NAMALWA (cell line): ENCODE measurements around the gene ATXN10.

Experiments
- DNase-seq: peaks from one replicate; pipeline ENCODE4 v3.0.0-alpha.2; 2015; ENCODE audit warnings: low spot score

ATXN10 gene

GRCh38 chr22:45859231-45860161 lies 187.9 kb downstream of the ATXN10 start:
- DNase-seq: no peak

- DNase-seq: no peak
These were observed 188.6 kb downstream of the ATXN10 start for GRCh38 chr22:45860201-45860600.

- DNase-seq: no peak
These were observed 189.6 kb downstream of the ATXN10 start for GRCh38 chr22:45861259-45861658.

GRCh38 chr22:45863981-45864751 lies 192.5 kb downstream of the ATXN10 start:
- peak; percentile 89 for DNase-seq

GRCh38 chr22:45864959-45865476 lies 193.4 kb downstream of the ATXN10 start:
- no peak for DNase-seq

- no peak for DNase-seq
These were observed 194.0 kb downstream of the ATXN10 start for GRCh38 chr22:45865561-45866125.

- no peak for DNase-seq
These were observed 194.6 kb downstream of the ATXN10 start for GRCh38 chr22:45866126-45866645.

GRCh38 chr22:45866646-45867117 lies 195.0 kb downstream of the ATXN10 start:
- DNase-seq: no peak

- DNase-seq: no peak
These were observed 195.7 kb downstream of the ATXN10 start for GRCh38 chr22:45867118-45867905.

GRCh38 chr22:45867906-45868555 lies 196.4 kb downstream of the ATXN10 start:
- no peak for DNase-seq

- no peak for DNase-seq
These were observed 197.1 kb downstream of the ATXN10 start for GRCh38 chr22:45868571-45869339.

GRCh38 chr22:45869340-45869847 lies 197.8 kb downstream of the ATXN10 start:
- DNase-seq: no peak

- DNase-seq: no peak
These were observed 198.4 kb downstream of the ATXN10 start for GRCh38 chr22:45870011-45870410.

GRCh38 chr22:45871721-45872120 lies 200.1 kb downstream of the ATXN10 start:
- DNase-seq: no peak

GRCh38 chr22:45872659-45873263 lies 201.1 kb downstream of the ATXN10 start:
- no peak for DNase-seq

- DNase-seq: no peak
These were observed 204.8 kb downstream of the ATXN10 start for GRCh38 chr22:45876136-45877035.

- no peak for DNase-seq
These were observed 205.4 kb downstream of the ATXN10 start for GRCh38 chr22:45877036-45877380.

GRCh38 chr22:45877651-45878050 lies 206.0 kb downstream of the ATXN10 start:
- DNase-seq: no peak
